Keratinocyte (primary cell): Measurements from ENCODE around the gene UNC13C.

Source experiments
- EZH2 ChIP-seq: IDR thresholded peaks from one replicate; pipeline ENCODE4 v1.6.1; 2012; ENCODE audit warnings: inconsistent platforms, mild to moderate bottlenecking, low read length, moderate library complexity
- TF ChIP-seq, protein P1 (sequence below), 3 experiments: IDR thresholded peaks in 1 of 3; conservative IDR thresholded peaks in 1 of 3; optimal IDR thresholded peaks in 1 of 3; 2 replicates in 2 of 3; 3 replicates in 1 of 3; pipeline versions ENCODE3 to v1.5.1; 2011; ENCODE audit warnings: low read length in 3 of 3, mild to moderate bottlenecking in 3 of 3, moderate library complexity in 2 of 3, control low read depth in 1 of 3, inconsistent platforms in 1 of 3; ENCODE audit not compliant: insufficient read depth in 2 of 3; ENCODE audit errors: extremely low read depth in 1 of 3

- TF ChIP-seq, protein P1, sequence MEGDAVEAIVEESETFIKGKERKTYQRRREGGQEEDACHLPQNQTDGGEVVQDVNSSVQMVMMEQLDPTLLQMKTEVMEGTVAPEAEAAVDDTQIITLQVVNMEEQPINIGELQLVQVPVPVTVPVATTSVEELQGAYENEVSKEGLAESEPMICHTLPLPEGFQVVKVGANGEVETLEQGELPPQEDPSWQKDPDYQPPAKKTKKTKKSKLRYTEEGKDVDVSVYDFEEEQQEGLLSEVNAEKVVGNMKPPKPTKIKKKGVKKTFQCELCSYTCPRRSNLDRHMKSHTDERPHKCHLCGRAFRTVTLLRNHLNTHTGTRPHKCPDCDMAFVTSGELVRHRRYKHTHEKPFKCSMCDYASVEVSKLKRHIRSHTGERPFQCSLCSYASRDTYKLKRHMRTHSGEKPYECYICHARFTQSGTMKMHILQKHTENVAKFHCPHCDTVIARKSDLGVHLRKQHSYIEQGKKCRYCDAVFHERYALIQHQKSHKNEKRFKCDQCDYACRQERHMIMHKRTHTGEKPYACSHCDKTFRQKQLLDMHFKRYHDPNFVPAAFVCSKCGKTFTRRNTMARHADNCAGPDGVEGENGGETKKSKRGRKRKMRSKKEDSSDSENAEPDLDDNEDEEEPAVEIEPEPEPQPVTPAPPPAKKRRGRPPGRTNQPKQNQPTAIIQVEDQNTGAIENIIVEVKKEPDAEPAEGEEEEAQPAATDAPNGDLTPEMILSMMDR (optimal IDR thresholded peaks at IDR 0.05 in 1 of 3, IDR thresholded peaks at IDR 0.05 in 1 of 3, conservative IDR thresholded peaks at IDR 0.05 in 1 of 3; ENCODE audit: extremely low read depth in 1 of 3, insufficient read depth in 2 of 3, low read length in 3 of 3) = no peak
- no peak for TF ChIP-seq EZH2
These were observed 539.1 kb downstream of the UNC13C start for GRCh38 chr15:54517366-54517765.
